ENCODE measurements around the gene UNC45A.

DNA sequence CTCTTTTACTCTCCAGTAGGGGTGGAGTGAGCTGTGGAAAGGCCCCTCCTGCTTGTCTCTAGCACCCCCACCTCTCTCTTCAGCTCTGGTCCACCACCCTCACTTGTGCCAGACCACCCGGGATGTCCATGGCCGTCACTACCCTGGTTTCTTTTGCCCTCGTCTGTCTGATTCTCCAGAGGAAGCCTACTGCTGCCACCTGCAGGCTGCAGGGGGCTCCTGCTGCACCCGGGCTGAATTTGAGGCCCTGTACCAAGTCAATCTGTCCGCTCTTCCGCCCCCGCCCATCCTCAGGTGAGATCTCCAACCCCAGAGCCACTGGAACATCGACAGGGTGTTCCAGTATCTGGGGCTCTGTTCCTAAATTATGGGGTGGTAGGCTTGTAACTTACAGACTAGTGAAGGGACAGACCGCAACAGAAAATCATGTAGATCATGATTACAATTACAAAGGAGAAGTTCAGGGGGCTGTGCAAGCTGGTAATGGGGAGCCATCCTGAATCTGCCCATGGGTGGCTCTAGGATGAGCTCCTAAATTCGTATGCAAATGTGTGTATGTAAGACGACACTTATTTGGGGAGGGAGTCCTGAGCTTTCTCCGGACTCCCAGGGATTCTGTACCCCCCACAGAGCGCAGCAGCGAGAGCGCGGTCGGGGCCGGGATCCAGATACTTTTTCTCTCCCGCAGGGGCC, 683 bp upstream of the UNC45A start:
- TF ChIP-seq CTCF (IDR thresholded peaks at IDR 0.05) (peak; percentile 66 to 84 (median 72)), POLR2A (IDR thresholded peaks at IDR 0.05) (no peak), EP300 (IDR thresholded peaks at IDR 0.05) (no peak)

Measured in ovary (tissue), 3 donors.